Progenitor cell of endocrine pancreas (in vitro differentiated cells): ENCODE results near the gene SMIM14. TPM values are rescaled to one million over a fixed set of nuclear protein-coding genes. Genes with fewer than 3 reads are reported as not detected.

ENCODE experiments used
- DNase-seq: peaks from one replicate; pipeline ENCODE4 v3.0.0; 2021; ENCODE audit warnings: low spot score; ENCODE audit not compliant: unreplicated experiment
- H3K27ac Mint-ChIP-seq: 2 replicates; pipeline ENCODE4 v1.8.0; 2021; ENCODE audit warnings: mild to moderate bottlenecking, moderate library complexity, mixed read lengths
- H3K27me3 Mint-ChIP-seq: 2 replicates; pipeline ENCODE4 v1.8.0; 2021; ENCODE audit warnings: mixed read lengths
- H3K36me3 Mint-ChIP-seq: 2 replicates; pipeline ENCODE4 v1.8.0; 2022; ENCODE audit warnings: mixed read lengths; ENCODE audit not compliant: insufficient read depth
- H3K4me1 Mint-ChIP-seq: 2 replicates; pipeline ENCODE4 v1.8.0; 2021; ENCODE audit warnings: low read depth, mixed read lengths
- H3K4me3 Mint-ChIP-seq: 2 replicates; pipeline ENCODE4 v1.8.0; 2021; ENCODE audit warnings: low read depth, mild to moderate bottlenecking, moderate library complexity, mixed read lengths
- H3K9me3 Mint-ChIP-seq: 2 replicates; pipeline ENCODE4 v1.8.0; 2021; ENCODE audit warnings: low read depth, mixed read lengths
- CTCF ChIP-seq: fragments of 200-600 bp; sonication (generic); IDR thresholded peaks from one replicate; pipeline ENCODE4 v1.5.0; 2021; ENCODE audit warnings: antibody characterized with exemption, mild to moderate bottlenecking; ENCODE audit not compliant: unreplicated experiment
- total RNA-seq: library from RNA; stranded (reverse); gene quantifications from 2 replicates; pipeline ENCODE4 v1.2.1, GENCODE V29; 2021

Gene SMIM14
- total RNA-seq, 1 donor from 2014 or later = 70.1 TPM

- no peak for DNase-seq
- Mint-ChIP-seq H3K4me1 (peaks cover 7% of the 10 kb centered on the region), H3K27me3 (no peaks in the 10 kb centered on the region), H3K4me3 (no peak overlapping the region), H3K36me3 (no peaks in the 10 kb centered on the region), H3K9me3 (no peaks in the 10 kb centered on the region), H3K27ac (no peak overlapping the region)
- TF ChIP-seq CTCF = no peak
Observed at GRCh38 chr4:39668887-39669286, 30.2 kb upstream of the SMIM14 start.

DNA sequence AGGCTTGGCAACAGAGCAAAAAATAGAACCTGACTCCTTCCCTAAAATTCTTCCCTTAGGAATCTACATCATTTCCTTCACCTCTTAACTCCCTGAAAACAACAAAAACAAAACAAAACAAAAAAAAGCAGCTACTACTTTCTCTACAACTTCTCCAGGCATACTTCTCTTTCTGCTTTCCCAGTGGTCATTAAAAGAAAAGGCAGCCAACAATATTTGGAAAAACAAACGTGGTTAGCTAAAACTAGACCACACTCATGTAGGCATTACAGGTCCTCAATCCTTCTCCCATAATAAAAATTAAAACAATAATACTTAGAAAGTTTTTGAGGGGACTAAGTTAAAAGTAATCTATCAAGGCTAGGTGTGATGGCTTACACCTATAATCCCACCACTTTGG, 29.0 kb upstream of the SMIM14 start:
- Mint-ChIP-seq H3K4me1 (peaks cover 7% of the 10 kb centered on the region), H3K27ac (no peak overlapping the region), H3K36me3 (no peaks in the 10 kb centered on the region), H3K4me3 (no peak overlapping the region), H3K27me3 (no peaks in the 10 kb centered on the region), H3K9me3 (no peaks in the 10 kb centered on the region)
- no peak for TF ChIP-seq CTCF
- DNase-seq = no peak

GRCh38 chr4:39664828-39665731, 26.4 kb upstream of the SMIM14 start:
- Mint-ChIP-seq H3K27me3 (no peaks in the 10 kb centered on the region), H3K36me3 (no peaks in the 10 kb centered on the region), H3K4me3 (no peak overlapping the region), H3K9me3 (no peaks in the 10 kb centered on the region), H3K27ac (no peak overlapping the region), H3K4me1 (peaks cover 7% of the 10 kb centered on the region)
- TF ChIP-seq CTCF = no peak
- DNase-seq = no peak

DNA sequence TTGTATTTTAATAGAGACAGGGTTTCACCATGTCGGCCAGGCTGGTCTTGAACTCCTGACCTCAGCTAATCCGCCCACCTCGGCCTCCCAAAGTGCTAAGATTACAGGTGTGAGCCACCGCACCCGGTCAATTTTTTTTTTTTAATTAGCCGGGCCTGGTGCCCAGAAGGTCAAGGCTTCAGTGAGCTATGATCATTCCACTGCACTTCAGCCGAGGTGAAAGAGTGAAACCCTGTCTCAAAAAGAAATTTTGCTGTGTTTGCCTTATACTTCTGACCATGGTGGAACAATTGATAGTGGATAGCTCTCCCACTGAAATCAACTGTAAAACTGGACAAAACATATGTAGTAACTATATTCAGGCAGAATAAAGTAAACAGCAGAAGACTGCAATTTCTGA, 24.0 kb upstream of the SMIM14 start:
- no peak overlapping the region for H3K27ac Mint-ChIP-seq
- no peak for DNase-seq
- no peaks in the 10 kb centered on the region for H3K36me3 Mint-ChIP-seq
- H3K4me3 Mint-ChIP-seq = no peak overlapping the region
- no peaks in the 10 kb centered on the region for H3K9me3 Mint-ChIP-seq
- no peak for TF ChIP-seq CTCF
- H3K4me1 Mint-ChIP-seq = peaks cover 7% of the 10 kb centered on the region
- no peaks in the 10 kb centered on the region for H3K27me3 Mint-ChIP-seq

DNA sequence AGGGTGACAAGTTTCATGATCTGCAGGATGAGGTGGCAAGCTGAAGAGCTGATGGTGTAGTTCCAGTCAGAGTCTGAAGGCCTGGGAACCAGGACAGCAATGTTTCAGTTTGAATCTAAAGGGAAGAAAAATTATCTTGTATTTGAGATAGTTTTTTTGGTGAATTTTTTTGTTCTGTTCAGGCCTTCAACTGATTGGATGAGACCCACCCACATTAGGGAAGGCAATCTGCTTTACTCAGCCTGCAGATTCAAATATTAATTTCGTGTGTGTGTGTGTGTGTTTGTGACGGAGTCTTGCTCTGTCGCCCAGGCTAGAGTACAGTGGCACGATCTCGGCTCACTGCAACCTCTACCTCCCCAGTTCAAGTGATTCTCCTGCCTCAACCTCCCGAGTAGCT, 22.1 kb upstream of the SMIM14 start:
- Mint-ChIP-seq H3K4me1 (peaks cover 7% of the 10 kb centered on the region), H3K27ac (no peak overlapping the region), H3K36me3 (no peaks in the 10 kb centered on the region), H3K9me3 (no peaks in the 10 kb centered on the region), H3K27me3 (no peaks in the 10 kb centered on the region), H3K4me3 (no peak overlapping the region)
- no peak for DNase-seq
- TF ChIP-seq CTCF = no peak
